Measurements from ENCODE around the gene ZFYVE28. TPM values are rescaled to one million over a fixed set of nuclear protein-coding genes. Genes with fewer than 3 reads are reported as not detected.

The ZFYVE28 gene
- total and polyA plus RNA-seq, 8 donors = 4.9 to 88.8 (median 7.3) TPM

DNA sequence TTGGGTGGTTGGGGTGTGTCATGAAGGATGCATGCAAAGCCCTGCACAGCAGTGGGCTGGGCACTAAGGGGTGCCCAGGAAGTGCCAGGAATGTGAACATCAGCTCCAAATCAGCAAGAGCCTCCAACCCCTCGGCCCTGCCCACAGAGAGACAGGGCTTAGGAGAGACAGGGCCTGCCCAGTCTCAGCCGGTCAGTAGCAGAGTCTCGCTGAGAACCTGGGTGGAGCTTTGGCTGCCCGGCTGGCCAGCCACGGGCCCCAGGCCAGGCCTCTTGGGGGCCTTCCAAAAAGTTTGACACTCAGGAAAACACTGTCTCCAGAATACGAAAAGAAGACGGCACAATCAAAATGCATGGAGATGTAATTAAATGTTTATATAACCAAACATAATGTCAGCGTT is 152.3 kb downstream of the ZFYVE28 start:
- Histone ChIP-seq H3K4me3 (no peak overlapping the region), H3K9me3 (no peaks in the 10 kb centered on the region), H3K36me3 (peaks cover 0 to 18% (median 10%) of the 10 kb centered on the region in 4 donors), H3K27ac (peak overlapping the region in 2 of 5 donors; percentile 2 to 43), H3K27me3 (no peaks in the 10 kb centered on the region), H3K4me1 (peaks cover 16 to 46% (median 38%) of the 10 kb centered on the region in 4 donors)
- peak; percentile 51 to 70 for DNase-seq
- intact Hi-C loops (cut with DNase I; ENCODE audit: low total_unique reads) = no loop called here
- 17 to 25% (median 25%) methylated on average over 8 of the region's 8 CpGs for WGBS, 5 donors
- TF ChIP-seq EP300 (IDR thresholded peaks at IDR 0.05) = no peak
- no peak for TF ChIP-seq POLR2AphosphoS5 (IDR thresholded peaks at IDR 0.05)
- TF ChIP-seq POLR2A (IDR thresholded peaks at IDR 0.05) = no peak
- TF ChIP-seq, protein P1, sequence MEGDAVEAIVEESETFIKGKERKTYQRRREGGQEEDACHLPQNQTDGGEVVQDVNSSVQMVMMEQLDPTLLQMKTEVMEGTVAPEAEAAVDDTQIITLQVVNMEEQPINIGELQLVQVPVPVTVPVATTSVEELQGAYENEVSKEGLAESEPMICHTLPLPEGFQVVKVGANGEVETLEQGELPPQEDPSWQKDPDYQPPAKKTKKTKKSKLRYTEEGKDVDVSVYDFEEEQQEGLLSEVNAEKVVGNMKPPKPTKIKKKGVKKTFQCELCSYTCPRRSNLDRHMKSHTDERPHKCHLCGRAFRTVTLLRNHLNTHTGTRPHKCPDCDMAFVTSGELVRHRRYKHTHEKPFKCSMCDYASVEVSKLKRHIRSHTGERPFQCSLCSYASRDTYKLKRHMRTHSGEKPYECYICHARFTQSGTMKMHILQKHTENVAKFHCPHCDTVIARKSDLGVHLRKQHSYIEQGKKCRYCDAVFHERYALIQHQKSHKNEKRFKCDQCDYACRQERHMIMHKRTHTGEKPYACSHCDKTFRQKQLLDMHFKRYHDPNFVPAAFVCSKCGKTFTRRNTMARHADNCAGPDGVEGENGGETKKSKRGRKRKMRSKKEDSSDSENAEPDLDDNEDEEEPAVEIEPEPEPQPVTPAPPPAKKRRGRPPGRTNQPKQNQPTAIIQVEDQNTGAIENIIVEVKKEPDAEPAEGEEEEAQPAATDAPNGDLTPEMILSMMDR (IDR thresholded peaks at IDR 0.05) = no peak

DNA sequence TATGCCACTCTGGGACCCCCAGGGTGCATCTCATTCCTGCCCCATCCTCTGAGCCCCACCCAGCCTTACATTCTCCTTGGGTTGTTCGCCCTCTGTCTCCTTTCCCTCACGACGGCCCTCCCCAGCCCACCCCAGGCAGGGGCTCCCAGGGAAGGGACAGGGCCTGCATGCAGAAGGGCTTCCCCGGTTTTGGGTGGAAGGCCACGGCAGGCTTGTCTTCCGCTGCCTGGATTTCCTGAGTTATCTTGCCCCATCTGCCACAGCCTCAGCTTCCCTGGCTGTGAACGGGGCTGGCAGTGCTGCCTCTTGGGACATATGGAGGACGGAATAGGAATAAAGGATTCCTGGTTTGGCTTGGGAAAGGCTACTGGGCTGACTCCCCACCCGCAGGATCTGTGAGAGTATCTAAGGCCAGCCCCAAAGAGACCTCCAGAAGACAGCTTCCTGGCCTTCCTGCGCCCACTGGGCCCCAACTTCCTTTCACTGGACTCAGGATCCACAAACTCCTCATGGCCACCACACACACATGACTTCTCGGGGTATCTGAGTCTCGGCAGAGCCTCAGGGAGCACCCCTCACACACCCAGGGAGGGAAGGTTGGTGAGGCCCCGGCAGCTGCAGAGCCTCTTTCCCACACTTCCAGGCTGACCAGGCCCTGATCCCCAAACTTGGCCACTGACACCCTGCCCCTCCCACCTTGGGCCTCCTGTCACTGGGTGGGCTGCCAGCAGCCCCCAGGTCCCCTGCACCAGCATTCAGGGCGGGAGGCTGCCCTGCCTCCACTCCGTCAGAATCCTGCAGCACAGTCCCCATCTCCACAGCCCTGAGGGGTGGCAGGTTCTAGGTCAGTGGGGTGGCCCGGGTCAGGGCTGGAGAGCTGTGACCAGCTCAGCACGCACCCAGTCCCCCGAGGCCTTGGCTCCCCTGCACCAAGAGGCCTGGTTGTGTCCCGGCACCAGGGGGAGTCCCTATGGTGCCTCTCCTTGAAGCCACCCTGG is 153.0 kb downstream of the ZFYVE28 start:
- H3K9me3 ChIP-seq = no peaks in the 10 kb centered on the region
- WGBS, 5 donors = 86 to 90% (median 89%) methylated on average over 13 to 19 of the region's 19 CpGs
- TF ChIP-seq EP300 (IDR thresholded peaks at IDR 0.05) (no peak), POLR2A (IDR thresholded peaks at IDR 0.05) (no peak), POLR2AphosphoS5 (IDR thresholded peaks at IDR 0.05) (no peak)
- TF ChIP-seq, protein P1 (IDR thresholded peaks at IDR 0.05) = no peak
- peaks cover 0 to 11% (median 4%) of the 10 kb centered on the region in 4 donors for H3K36me3 ChIP-seq
- no peak for DNase-seq
- H3K27me3 ChIP-seq = no peaks in the 10 kb centered on the region
- peaks cover 20 to 53% (median 45%) of the 10 kb centered on the region in 4 donors for H3K4me1 ChIP-seq
- no peak overlapping the region for H3K4me3 ChIP-seq
- intact Hi-C loops (cut with DNase I; ENCODE audit: low total_unique reads) = no loop called here
- H3K27ac ChIP-seq = peak overlapping the region in 2 of 5 donors; percentile 4 to 43

DNA sequence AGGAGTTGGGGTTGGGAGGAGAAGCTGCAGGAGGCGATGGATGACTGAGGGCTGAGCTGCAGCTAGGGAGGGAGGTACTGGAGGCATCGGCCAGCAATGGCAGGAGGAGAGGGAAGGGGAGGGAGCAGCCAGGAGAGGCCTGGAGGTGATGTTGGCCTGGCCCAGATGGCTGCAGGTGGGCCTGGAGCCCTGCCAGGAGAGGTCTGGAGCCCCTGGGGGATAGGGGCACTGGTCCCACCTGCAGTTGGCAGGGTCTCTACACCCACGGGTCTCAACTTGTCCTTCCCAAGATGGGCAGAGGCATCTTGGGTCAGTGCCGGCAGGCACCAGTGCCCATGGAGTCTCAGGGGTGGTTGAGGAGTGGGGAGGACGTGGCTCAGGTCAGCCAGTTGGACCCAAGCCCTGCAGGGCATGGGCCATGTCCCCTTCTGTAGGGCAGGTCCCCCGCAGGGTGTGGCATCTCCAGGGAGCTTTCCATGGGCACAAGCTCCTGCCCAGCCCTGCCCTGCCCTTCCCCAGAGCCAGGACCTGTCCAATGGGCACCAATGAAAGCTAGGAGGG is 153.9 kb downstream of the ZFYVE28 start:
- intact Hi-C loops (cut with DNase I; ENCODE audit: low total_unique reads) = no loop called here
- no peak overlapping the region for H3K4me3 ChIP-seq
- peak overlapping the region in 1 of 5 donors; percentile 43 for H3K27ac ChIP-seq
- no peaks in the 10 kb centered on the region for H3K9me3 ChIP-seq
- no peak for TF ChIP-seq POLR2A (IDR thresholded peaks at IDR 0.05)
- TF ChIP-seq EP300 (IDR thresholded peaks at IDR 0.05) = no peak
- no peak for TF ChIP-seq POLR2AphosphoS5 (IDR thresholded peaks at IDR 0.05)
- TF ChIP-seq, protein P1 (IDR thresholded peaks at IDR 0.05) = no peak
- H3K4me1 ChIP-seq = peaks cover 28 to 61% (median 53%) of the 10 kb centered on the region in 4 donors
- 78 to 88% (median 82%) methylated on average over 4 to 6 of the region's 6 CpGs for WGBS, 5 donors
- H3K27me3 ChIP-seq = no peaks in the 10 kb centered on the region
- peaks cover 0 to 9% (median 0%) of the 10 kb centered on the region in 4 donors for H3K36me3 ChIP-seq
- no peak for DNase-seq

DNA sequence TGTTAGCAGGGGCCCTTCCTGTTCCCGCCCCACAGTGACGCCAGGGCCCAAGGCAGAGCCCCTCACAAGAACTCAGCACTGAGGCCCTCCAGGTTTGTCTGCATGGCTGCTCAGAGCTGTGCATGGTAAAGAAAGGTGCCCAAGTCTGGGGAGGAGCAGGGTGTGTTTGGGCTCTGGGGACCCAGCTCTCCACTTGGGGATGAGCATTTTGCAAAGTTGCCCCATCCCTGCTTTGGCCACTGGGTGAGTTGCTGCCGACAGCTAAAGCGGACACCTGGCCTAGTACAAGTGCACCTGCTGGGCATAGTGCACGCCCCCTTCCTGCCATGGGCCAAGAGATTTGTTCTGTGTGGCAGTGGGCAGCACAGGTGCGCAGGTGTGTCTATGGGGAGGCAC is 154.5 kb downstream of the ZFYVE28 start:
- no peaks in the 10 kb centered on the region for H3K9me3 ChIP-seq
- H3K27ac ChIP-seq = peak overlapping the region in 1 of 5 donors; percentile 93
- no peak for DNase-seq
- H3K4me1 ChIP-seq = peaks cover 34 to 68% (median 59%) of the 10 kb centered on the region in 4 donors
- TF ChIP-seq EP300 (IDR thresholded peaks at IDR 0.05) (no peak), POLR2A (IDR thresholded peaks at IDR 0.05) (no peak), POLR2AphosphoS5 (IDR thresholded peaks at IDR 0.05) (no peak)
- TF ChIP-seq, protein P1 (IDR thresholded peaks at IDR 0.05) = no peak
- WGBS, 5 donors = 80 to 84% (median 80%) methylated on average over 6 of the region's 6 CpGs
- H3K4me3 ChIP-seq = no peak overlapping the region
- no peaks in the 10 kb centered on the region for H3K27me3 ChIP-seq
- intact Hi-C loops (cut with DNase I; ENCODE audit: low total_unique reads) = no loop called here
- H3K36me3 ChIP-seq = peaks cover 0 to 8% (median 2%) of the 10 kb centered on the region in 4 donors

Data from stomach (tissue), 9 donors.